ENCODE data around the gene POU2AF3.

- TF ChIP-seq CTCF (IDR thresholded peaks at IDR 0.05) (no peak), POLR2A (IDR thresholded peaks at IDR 0.05) (no peak)
These were observed 52.5 kb downstream of the POU2AF3 start for GRCh38 chr11:111350811-111351210.
